ENCODE data around the gene TPSD1.
"Not testable (repeated sequence)": the region's sequence is repeated elsewhere in the genome, so short reads cannot be mapped to it uniquely, and the experiment has no call there.

Gene TPSD1

DNA sequence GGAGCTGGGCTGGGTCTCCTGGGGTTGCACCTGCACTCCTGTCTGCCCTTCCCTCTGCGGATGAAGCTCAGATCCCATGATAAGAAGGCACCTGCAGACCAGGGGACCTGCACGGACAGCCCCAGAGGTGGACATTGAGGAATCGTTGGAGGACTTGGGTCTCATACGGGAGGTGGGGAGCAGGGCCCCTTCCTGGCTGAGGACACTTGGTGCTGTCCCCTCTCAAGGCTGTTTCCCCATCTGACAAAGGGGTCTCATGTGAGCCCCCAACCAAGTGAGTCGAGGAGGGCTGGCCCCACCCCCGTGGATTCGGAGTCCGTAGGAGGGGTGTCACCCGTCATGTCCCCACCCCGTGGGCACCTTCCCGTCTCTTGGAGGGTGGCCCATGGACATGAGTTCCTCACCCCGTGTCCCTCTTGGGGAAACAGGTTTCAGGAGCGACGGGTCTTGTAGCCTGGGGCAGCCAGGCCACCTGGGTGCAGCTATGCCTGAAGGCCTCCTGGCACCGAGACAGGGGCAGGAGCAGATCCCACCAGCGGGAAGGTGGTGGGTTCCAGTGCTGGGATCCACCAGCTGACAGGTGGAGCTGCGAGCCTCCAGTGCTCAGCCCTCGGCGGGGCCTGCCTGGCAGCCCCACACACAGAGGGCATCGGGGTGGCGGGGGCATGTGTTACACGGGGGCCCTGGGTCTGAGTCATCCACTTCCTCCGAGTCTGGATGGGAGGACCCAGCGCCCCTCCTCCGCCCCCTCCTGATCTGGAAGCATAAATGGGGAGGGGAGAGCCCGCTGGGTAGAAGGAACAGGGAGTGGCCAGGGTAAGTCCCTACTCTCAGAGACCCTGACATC, at the start of gene TPSD1:
Gene TPSD1, plus strand, starts transcription at position 794 of the 847 bp plus-strand sequence. CDS start 212 bp downstream, outside the sequence.
- not testable (repeated sequence) for H3K27ac ChIP-seq (ENCODE audit: low read depth, low read length); H3K9me3 ChIP-seq (ENCODE audit: control insufficient read depth, insufficient read depth, low read length); H3K4me1 ChIP-seq (ENCODE audit: control insufficient read depth, insufficient read depth, low read length); H3K36me3 ChIP-seq (ENCODE audit: control insufficient read depth, insufficient read depth, low read length); H3K4me3 ChIP-seq (ENCODE audit: low read depth, low read length); H3K9ac ChIP-seq (ENCODE audit: low read depth, low read length)
- H3K27me3 ChIP-seq (ENCODE audit: control insufficient read depth, insufficient read depth, low read length), result peaks cover 17% of the 10 kb centered on the region; the same call in 1 of the 2 replicates

- peaks cover 32% of the 10 kb centered on the region for H3K36me3 ChIP-seq (ENCODE audit: control insufficient read depth, insufficient read depth, low read length)
Measured at GRCh38 chr16:1206326-1206725, 49.5 kb upstream of the TPSD1 start.

GRCh38 chr16:1206786-1207185, 49.1 kb upstream of the TPSD1 start:
- peaks cover 31% of the 10 kb centered on the region for H3K36me3 ChIP-seq (ENCODE audit: control insufficient read depth, insufficient read depth, low read length)
- H3K9me3 ChIP-seq (ENCODE audit: control insufficient read depth, insufficient read depth, low read length), result no peaks in the 10 kb centered on the region
- H3K4me1 ChIP-seq (ENCODE audit: control insufficient read depth, insufficient read depth, low read length), result no peaks in the 10 kb centered on the region
- H3K9ac ChIP-seq (ENCODE audit: low read depth, low read length), result no peak overlapping the region
- H3K27me3 ChIP-seq (ENCODE audit: control insufficient read depth, insufficient read depth, low read length), result no peaks in the 10 kb centered on the region
- H3K27ac ChIP-seq (ENCODE audit: low read depth, low read length), result no peak overlapping the region
- no peak overlapping the region for H3K4me3 ChIP-seq (ENCODE audit: low read depth, low read length)

More at GRCh38 chr16:1206326-1206725, 49.5 kb upstream of the TPSD1 start:
- Histone ChIP-seq H3K4me3 (ENCODE audit: low read depth, low read length) (no peak overlapping the region), H3K27ac (ENCODE audit: low read depth, low read length) (no peak overlapping the region), H3K27me3 (ENCODE audit: control insufficient read depth, insufficient read depth, low read length) (no peaks in the 10 kb centered on the region), H3K4me1 (ENCODE audit: control insufficient read depth, insufficient read depth, low read length) (no peaks in the 10 kb centered on the region), H3K9ac (ENCODE audit: low read depth, low read length) (no peak overlapping the region), H3K9me3 (ENCODE audit: control insufficient read depth, insufficient read depth, low read length) (no peaks in the 10 kb centered on the region)

- Histone ChIP-seq H3K9ac (ENCODE audit: low read depth, low read length) (no peak overlapping the region), H3K36me3 (ENCODE audit: control insufficient read depth, insufficient read depth, low read length) (peaks cover 25% of the 10 kb centered on the region), H3K4me1 (ENCODE audit: control insufficient read depth, insufficient read depth, low read length) (no peaks in the 10 kb centered on the region), H3K9me3 (ENCODE audit: control insufficient read depth, insufficient read depth, low read length) (no peaks in the 10 kb centered on the region), H3K4me3 (ENCODE audit: low read depth, low read length) (no peak overlapping the region), H3K27me3 (ENCODE audit: control insufficient read depth, insufficient read depth, low read length) (no peaks in the 10 kb centered on the region), H3K27ac (ENCODE audit: low read depth, low read length) (no peak overlapping the region)
Measured at GRCh38 chr16:1208239-1208830, 47.5 kb upstream of the TPSD1 start.

- Histone ChIP-seq H3K9ac (ENCODE audit: low read depth, low read length) (no peak overlapping the region), H3K4me3 (ENCODE audit: low read depth, low read length) (no peak overlapping the region), H3K4me1 (ENCODE audit: control insufficient read depth, insufficient read depth, low read length) (no peaks in the 10 kb centered on the region), H3K27ac (ENCODE audit: low read depth, low read length) (no peak overlapping the region), H3K27me3 (ENCODE audit: control insufficient read depth, insufficient read depth, low read length) (no peaks in the 10 kb centered on the region), H3K9me3 (ENCODE audit: control insufficient read depth, insufficient read depth, low read length) (no peaks in the 10 kb centered on the region), H3K36me3 (ENCODE audit: control insufficient read depth, insufficient read depth, low read length) (peaks cover 25% of the 10 kb centered on the region)
Measured at GRCh38 chr16:1209081-1209480, 46.8 kb upstream of the TPSD1 start.

- Histone ChIP-seq H3K9me3 (ENCODE audit: control insufficient read depth, insufficient read depth, low read length) (no peaks in the 10 kb centered on the region), H3K27me3 (ENCODE audit: control insufficient read depth, insufficient read depth, low read length) (no peaks in the 10 kb centered on the region), H3K27ac (ENCODE audit: low read depth, low read length) (no peak overlapping the region), H3K4me1 (ENCODE audit: control insufficient read depth, insufficient read depth, low read length) (no peaks in the 10 kb centered on the region), H3K36me3 (ENCODE audit: control insufficient read depth, insufficient read depth, low read length) (peaks cover 25% of the 10 kb centered on the region), H3K9ac (ENCODE audit: low read depth, low read length) (no peak overlapping the region), H3K4me3 (ENCODE audit: low read depth, low read length) (no peak overlapping the region)
Measured at GRCh38 chr16:1210461-1210860, 45.4 kb upstream of the TPSD1 start.

DNA sequence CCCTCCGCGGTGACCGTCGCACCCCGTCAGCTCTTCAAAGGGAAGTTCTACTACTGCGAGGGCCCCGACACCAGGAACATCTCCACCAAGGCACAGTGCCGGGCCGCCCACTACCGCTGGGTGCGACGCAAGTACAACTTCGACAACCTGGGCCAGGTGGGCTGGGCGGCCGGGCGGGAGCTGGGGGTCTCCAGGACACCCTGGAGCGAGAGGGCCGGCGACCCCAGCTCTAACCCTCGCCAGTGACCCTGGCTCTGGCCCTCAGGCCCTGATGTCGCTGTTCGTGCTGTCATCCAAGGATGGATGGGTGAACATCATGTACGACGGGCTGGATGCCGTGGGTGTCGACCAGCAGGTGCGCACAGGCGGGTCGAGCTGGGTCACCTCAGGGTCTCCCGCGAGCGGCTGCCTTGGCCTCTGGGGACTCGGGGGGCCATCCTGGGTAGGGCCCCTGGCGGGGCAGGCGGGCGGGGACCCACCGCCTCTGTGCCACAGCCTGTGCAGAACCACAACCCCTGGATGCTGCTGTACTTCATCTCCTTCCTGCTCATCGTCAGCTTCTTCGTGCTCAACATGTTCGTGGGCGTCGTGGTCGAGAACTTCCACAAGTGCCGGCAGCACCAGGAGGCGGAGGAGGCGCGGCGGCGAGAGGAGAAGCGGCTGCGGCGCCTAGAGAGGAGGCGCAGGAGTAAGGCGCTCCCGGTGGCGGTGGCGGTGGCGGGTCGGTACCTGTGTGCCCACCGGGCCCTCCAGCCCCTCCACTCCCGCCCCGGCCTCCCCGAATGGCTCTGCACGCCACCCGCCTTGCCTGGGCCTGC, 44.2 kb upstream of the TPSD1 start:
- no peaks in the 10 kb centered on the region for H3K9me3 ChIP-seq (ENCODE audit: control insufficient read depth, insufficient read depth, low read length)
- no peak overlapping the region for H3K27ac ChIP-seq (ENCODE audit: low read depth, low read length)
- peaks cover 31% of the 10 kb centered on the region for H3K36me3 ChIP-seq (ENCODE audit: control insufficient read depth, insufficient read depth, low read length)
- H3K4me1 ChIP-seq (ENCODE audit: control insufficient read depth, insufficient read depth, low read length), result no peaks in the 10 kb centered on the region
- H3K9ac ChIP-seq (ENCODE audit: low read depth, low read length), result no peak overlapping the region
- H3K4me3 ChIP-seq (ENCODE audit: low read depth, low read length), result no peak overlapping the region
- H3K27me3 ChIP-seq (ENCODE audit: control insufficient read depth, insufficient read depth, low read length), result no peaks in the 10 kb centered on the region

DNA sequence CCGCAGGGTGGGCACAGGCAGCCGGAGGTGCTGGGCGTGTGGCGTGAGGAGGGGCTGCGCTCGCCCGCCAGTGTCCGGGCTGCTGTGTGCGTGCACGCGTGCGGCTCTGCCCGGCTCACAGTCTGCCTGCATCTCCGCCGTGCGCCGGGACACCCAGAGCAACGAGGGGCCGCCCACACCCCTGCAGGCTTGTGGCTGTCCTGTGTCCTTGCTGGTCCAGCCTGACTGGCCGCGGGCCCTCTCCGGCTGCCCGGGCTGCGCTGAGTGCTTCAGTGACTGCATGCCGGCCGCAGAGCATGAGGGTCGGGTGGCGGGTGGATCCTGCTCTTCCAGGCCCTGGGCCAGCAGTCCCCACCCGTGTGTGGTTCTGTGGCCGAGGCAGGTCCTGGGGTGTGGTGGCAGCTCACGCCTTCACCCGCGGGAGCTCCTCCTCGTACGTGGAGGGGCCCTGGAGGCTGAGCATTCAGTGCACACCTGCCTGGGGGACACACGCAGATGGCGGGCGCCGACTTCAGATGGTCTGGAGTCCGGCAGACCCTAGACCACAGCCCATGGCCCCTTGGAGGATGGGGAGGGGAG, 43.2 kb upstream of the TPSD1 start:
- Histone ChIP-seq H3K4me1 (ENCODE audit: control insufficient read depth, insufficient read depth, low read length) (no peaks in the 10 kb centered on the region), H3K4me3 (ENCODE audit: low read depth, low read length) (no peak overlapping the region), H3K9ac (ENCODE audit: low read depth, low read length) (no peak overlapping the region), H3K9me3 (ENCODE audit: control insufficient read depth, insufficient read depth, low read length) (no peaks in the 10 kb centered on the region), H3K27ac (ENCODE audit: low read depth, low read length) (no peak overlapping the region), H3K27me3 (ENCODE audit: control insufficient read depth, insufficient read depth, low read length) (no peaks in the 10 kb centered on the region), H3K36me3 (ENCODE audit: control insufficient read depth, insufficient read depth, low read length) (peaks cover 40% of the 10 kb centered on the region)

- Histone ChIP-seq H3K36me3 (ENCODE audit: control insufficient read depth, insufficient read depth, low read length) (peaks cover 42% of the 10 kb centered on the region), H3K4me3 (ENCODE audit: low read depth, low read length) (no peak overlapping the region), H3K27me3 (ENCODE audit: control insufficient read depth, insufficient read depth, low read length) (no peaks in the 10 kb centered on the region), H3K4me1 (ENCODE audit: control insufficient read depth, insufficient read depth, low read length) (no peaks in the 10 kb centered on the region), H3K9ac (ENCODE audit: low read depth, low read length) (no peak overlapping the region), H3K27ac (ENCODE audit: low read depth, low read length) (no peak overlapping the region), H3K9me3 (ENCODE audit: control insufficient read depth, insufficient read depth, low read length) (no peaks in the 10 kb centered on the region)
Measured at GRCh38 chr16:1213231-1213630, 42.6 kb upstream of the TPSD1 start.

DNA sequence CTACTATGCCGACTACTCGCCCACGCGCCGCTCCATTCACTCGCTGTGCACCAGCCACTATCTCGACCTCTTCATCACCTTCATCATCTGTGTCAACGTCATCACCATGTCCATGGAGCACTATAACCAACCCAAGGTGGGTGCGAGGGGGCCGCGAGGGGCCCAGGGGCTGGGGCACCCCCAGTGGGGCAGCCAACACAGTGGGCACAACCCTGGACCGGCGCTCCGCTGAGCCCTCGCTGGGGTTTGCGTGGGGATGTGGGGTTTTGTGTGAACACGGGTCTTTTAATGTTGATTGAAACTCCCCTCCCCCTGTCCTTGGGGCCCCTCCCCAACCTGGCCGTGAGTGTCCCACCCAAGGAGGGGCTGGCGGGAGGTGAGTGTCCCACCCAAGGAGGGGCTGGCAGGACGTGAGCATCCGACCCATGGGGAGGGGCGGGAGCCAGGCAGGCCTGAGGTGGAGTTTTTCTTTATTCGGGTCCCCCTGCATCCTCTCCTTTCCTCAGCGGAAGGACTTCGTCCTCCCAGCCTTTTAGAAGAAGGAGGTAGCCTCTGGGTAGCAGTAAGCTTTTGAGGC, 42.0 kb upstream of the TPSD1 start:
- Histone ChIP-seq H3K4me3 (ENCODE audit: low read depth, low read length) (no peak overlapping the region), H3K36me3 (ENCODE audit: control insufficient read depth, insufficient read depth, low read length) (peaks cover 38% of the 10 kb centered on the region), H3K4me1 (ENCODE audit: control insufficient read depth, insufficient read depth, low read length) (no peaks in the 10 kb centered on the region), H3K27me3 (ENCODE audit: control insufficient read depth, insufficient read depth, low read length) (no peaks in the 10 kb centered on the region), H3K27ac (ENCODE audit: low read depth, low read length) (no peak overlapping the region), H3K9ac (ENCODE audit: low read depth, low read length) (no peak overlapping the region), H3K9me3 (ENCODE audit: control insufficient read depth, insufficient read depth, low read length) (no peaks in the 10 kb centered on the region)
